GM23248 (cell line): ENCODE measurements around the gene ISG20L2.

Experiments used
- EZH2 ChIP-seq: fragments of 200-600 bp; sonication (generic); IDR thresholded peaks from 2 replicates; pipeline ENCODE4 v1.6.1; 2018; ENCODE audit warnings: antibody characterized with exemption, mild to moderate bottlenecking; ENCODE audit not compliant: insufficient read depth, poor library complexity, severe bottlenecking
- EZH2phosphoT487 ChIP-seq: fragments of 200-600 bp; sonication (generic); IDR thresholded peaks from 2 replicates; pipeline ENCODE4 v1.6.1; 2018; ENCODE audit warnings: antibody characterized with exemption, moderate library complexity, mild to moderate bottlenecking, low read depth; ENCODE audit not compliant: insufficient read depth

GRCh38 chr1:156766298-156767100, 37.9 kb upstream of the ISG20L2 start:
- TF ChIP-seq EZH2: no peak
- no peak for TF ChIP-seq EZH2phosphoT487
